HEK293T (cell line): Measurements from ENCODE around the gene ELP5.

Experiments
- CTCF ChIA-PET: fragments of 350-600 bp; formaldehyde crosslinking; extraction: SDS; loops from one replicate; lab custom pipeline; 2021; ENCODE audit warnings: antibody characterized with exemption, inconsistent platforms; lab: Yijun Ruan, JAX
- POLR2A ChIA-PET: fragments of 350-600 bp; formaldehyde crosslinking; extraction: SDS; loops from one replicate; lab custom pipeline; 2020; ENCODE audit warnings: antibody characterized with exemption, inconsistent platforms; lab: Yijun Ruan, JAX
- DNase-seq: peaks from one replicate; pipeline ENCODE4 v3.0.0; 2012; ENCODE audit warnings: mixed read lengths; ENCODE audit errors: extremely low spot score
- ARNT ChIP-seq: fragments of 450-650 bp; IDR thresholded peaks from 2 replicates; pipeline ENCODE4 v1.6.1; 2017; ENCODE audit warnings: mild to moderate bottlenecking
- CTBP1 ChIP-seq: fragments of 450-650 bp; IDR thresholded peaks from 2 replicates; pipeline ENCODE4 v1.6.1; 2016; ENCODE audit warnings: borderline replicate concordance
- ELF4 ChIP-seq: fragments of 450-650 bp; IDR thresholded peaks from 2 replicates; pipeline ENCODE4 v1.6.1; 2017; ENCODE audit warnings: antibody characterized with exemption
- FOXK2 ChIP-seq: fragments of 450-650 bp; IDR thresholded peaks from 2 replicates; pipeline ENCODE4 v1.6.1; 2016; ENCODE audit warnings: mild to moderate bottlenecking
- FOXM1 ChIP-seq: fragments of 450-650 bp; IDR thresholded peaks from 2 replicates; pipeline ENCODE4 v1.6.1; 2017; ENCODE audit warnings: mild to moderate bottlenecking, borderline replicate concordance
- HDGF ChIP-seq: fragments of 450-650 bp; IDR thresholded peaks from 2 replicates; pipeline ENCODE4 v1.6.1; 2017; ENCODE audit warnings: antibody characterized with exemption, borderline replicate concordance
- L3MBTL2 ChIP-seq: fragments of 450-650 bp; conservative IDR thresholded peaks from 2 replicates; pipeline ENCODE4 v1.6.1; 2016; ENCODE audit warnings: mild to moderate bottlenecking
- LEF1 ChIP-seq: fragments of 450-650 bp; IDR thresholded peaks from 2 replicates; pipeline ENCODE4 v1.6.1; 2017; ENCODE audit warnings: mild to moderate bottlenecking, borderline replicate concordance
- NFRKB ChIP-seq: fragments of 450-650 bp; IDR thresholded peaks from 2 replicates; pipeline ENCODE4 v1.6.1; 2016; ENCODE audit warnings: mild to moderate bottlenecking, moderate library complexity
- SP1 ChIP-seq: fragments of 450-650 bp; IDR thresholded peaks from 2 replicates; pipeline ENCODE4 v1.6.1; 2017
- SUZ12 ChIP-seq: fragments of 450-650 bp; IDR thresholded peaks from 2 replicates; pipeline ENCODE4 v1.6.1; 2016; ENCODE audit warnings: mild to moderate bottlenecking
- TARDBP ChIP-seq: fragments of 450-650 bp; IDR thresholded peaks from 2 replicates; pipeline ENCODE4 v1.6.1; 2016
- ZNF384 ChIP-seq: fragments of 450-650 bp; IDR thresholded peaks from 2 replicates; pipeline ENCODE4 v1.6.1; 2016
- TF ChIP-seq, protein P1 (sequence below): fragments of 450-650 bp; IDR thresholded peaks from 2 replicates; pipeline ENCODE4 v1.6.1; 2016

ELP5 gene

DNA sequence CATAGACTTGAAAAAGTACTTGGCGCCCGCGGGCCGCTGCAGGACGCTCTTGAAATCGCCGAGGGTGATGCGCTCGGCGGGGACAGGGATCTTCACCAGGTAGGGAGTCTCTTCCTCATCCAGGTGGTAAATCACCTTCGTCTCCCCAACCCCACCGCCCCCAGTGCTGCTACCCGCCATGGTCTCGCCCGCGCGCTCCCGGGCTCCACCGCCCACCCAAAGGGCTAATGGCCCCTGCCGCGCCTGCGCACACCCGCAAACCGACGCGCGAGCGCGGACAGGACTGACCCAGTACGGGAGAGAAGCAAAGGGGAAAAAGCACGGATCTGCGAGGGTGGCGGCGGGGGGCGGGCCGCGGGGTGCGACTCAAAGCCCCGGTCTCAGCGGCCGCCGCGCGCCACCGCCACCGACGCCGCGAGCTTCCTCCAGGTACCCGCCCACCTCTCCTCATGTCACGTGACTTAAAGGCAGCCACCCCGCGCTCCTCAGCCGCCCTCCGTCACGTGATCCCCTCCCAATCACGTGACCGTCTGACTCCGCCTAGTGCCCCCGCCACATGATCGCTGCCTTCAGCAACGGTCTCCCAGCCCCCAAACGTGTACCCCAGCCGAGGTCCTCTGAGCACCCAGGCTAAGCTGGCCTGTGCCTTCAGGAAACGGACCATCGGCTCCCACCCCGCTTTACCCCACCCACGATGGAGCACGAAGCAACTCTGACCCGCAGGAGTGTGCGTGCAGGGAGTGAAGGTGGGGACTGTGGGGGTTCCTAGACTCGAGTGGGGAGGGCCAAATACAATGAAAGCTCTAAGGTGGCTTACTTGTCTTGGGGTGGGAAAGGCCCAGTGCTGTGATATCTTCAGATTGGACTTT, 17.7 kb upstream of the ELP5 start, which contains the start of gene DVL2:
DVL2 (minus strand) TSS at position 435 of the 869 bp plus-strand sequence; CDS start at position 180, 255 bp downstream.
- DNase-seq, result peak; percentile 91
- ChIA-PET POLR2A (interaction anchor here (1.5 to 9.7 kb wide), 4 partner anchors 9 to 95 kb away, joined by 3 to 166 read pairs (median 5); partner anchors contain the start of genes ACADVL, DLG4, GABARAP and NEURL4), CTCF (no interaction called here)
- TF ChIP-seq L3MBTL2, result peak; percentile 87
- no peak for TF ChIP-seq ELF4

DNA sequence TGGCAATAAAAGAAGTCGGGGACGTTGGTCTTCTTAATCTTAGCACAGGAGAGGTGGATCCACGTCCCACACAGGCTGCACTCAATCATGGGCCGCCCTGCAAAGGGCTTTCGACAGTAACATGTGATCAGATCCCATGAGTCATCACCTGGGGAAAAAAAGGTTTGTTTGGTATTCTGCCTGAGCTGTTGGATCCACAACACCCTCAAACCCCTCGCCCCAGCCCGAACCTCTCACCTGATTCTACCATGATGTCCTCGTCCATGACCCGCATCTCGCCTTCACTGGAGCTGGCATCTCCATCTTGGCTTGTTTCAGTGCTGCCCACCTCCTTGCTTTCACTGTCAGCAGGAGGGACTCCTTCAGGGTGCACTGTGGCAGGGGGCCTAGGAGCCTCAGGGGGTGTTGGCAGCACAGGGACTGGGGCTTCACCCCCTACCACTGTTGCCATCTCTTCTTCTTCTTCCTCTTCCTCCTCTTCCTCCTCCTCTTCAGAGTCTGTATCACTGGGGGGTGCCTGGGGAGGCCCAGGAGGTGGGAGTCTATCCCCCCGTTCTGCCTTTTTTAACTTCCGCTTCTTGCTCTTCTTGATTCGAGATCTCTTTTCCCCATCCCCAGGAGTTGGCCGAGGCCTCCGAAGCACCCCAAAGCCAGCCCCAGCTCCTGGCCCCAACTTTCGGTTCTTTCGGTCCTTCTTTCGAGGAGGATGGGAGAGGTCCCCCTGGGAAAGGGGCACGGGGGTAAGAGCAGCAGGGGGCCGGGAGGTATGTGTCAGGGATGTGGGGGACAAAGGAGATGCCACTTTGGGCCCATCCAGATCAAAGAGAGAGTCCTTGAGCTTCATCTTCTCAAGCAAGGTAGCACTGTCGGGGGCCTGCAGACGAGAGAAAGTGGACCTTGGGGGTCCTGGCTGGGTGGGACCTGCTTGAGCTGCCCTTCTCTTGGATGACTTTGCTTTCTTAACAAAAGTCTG, 16.0 kb upstream of the ELP5 start:
- POLR2A ChIA-PET, result interaction anchor here (0.9 to 9.7 kb wide), 2 partner anchors 14 to 20 kb away, joined by 4 to 166 read pairs; partner anchors contain the start of genes ACADVL and DLG4
- TF ChIP-seq CTBP1 (no peak), NFRKB (no peak), FOXK2 (no peak), TARDBP (no peak)
- DNase-seq, result no peak
- CTCF ChIA-PET, result interaction anchor here (0.9 kb wide), 1 partner anchor 15 kb away, joined by 4 read pairs; no protein-coding TSS in a partner anchor

DNA sequence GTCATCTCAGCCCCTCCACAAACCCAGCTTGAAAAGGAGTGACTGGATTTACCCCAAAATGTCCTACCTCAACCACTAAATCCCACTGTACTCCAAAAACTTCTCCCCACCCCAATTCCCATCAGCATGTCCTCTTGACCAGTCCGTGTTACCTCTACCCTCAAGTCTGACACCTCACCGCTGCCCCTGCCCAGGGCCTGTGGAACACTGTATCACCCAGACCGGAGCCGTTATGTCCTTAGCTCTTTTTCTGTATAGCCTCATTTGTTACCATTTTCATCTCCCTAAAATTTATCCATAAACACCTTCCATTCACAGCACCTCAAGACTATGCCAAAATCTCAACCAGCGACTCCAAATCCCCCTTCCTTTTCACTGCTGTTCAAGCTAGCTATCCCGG, 15.2 kb upstream of the ELP5 start:
- POLR2A ChIA-PET, result interaction anchor here (9.7 kb wide), 1 partner anchor 15 kb away, joined by 166 read pairs; the partner anchor contains the start of genes ACADVL and DLG4
- TF ChIP-seq SP1, result no peak
- TF ChIP-seq ARNT, result no peak
- no peak for TF ChIP-seq TARDBP
- TF ChIP-seq ELF4, result no peak
- no peak for TF ChIP-seq LEF1
- TF ChIP-seq, protein P1, sequence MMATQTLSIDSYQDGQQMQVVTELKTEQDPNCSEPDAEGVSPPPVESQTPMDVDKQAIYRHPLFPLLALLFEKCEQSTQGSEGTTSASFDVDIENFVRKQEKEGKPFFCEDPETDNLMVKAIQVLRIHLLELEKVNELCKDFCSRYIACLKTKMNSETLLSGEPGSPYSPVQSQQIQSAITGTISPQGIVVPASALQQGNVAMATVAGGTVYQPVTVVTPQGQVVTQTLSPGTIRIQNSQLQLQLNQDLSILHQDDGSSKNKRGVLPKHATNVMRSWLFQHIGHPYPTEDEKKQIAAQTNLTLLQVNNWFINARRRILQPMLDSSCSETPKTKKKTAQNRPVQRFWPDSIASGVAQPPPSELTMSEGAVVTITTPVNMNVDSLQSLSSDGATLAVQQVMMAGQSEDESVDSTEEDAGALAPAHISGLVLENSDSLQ, result no peak
- no peak for TF ChIP-seq FOXM1
- no peak for TF ChIP-seq FOXK2
- no peak for TF ChIP-seq SUZ12
- CTCF ChIA-PET, result interaction anchor here (0.9 kb wide), 1 partner anchor 16 kb away, joined by 4 read pairs; no protein-coding TSS in a partner anchor
- DNase-seq, result no peak

DNA sequence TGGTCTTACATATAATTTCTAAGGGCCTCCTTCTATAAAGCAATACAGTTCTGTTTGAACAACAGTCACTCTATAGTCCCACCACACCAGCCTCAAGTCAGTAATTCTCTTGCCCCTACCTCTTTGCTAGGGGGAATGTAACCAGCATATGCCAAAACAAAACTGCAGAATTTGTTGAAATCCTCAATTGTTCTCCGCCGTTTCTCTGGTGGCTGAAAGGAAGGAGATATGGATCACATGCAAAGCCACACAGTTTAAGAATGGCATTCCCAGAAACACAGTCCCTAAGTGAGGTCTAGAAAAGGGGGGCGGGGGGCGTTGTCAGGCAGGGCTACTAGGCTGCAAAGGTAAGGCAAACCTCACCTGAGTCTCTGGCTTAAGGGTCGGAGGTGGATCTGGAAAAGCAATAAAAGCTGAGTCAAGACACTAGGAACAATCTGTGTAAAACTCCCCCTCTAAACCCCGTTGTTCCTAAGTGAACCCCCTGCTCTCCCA, 14.7 kb upstream of the ELP5 start:
- POLR2A ChIA-PET, result interaction anchor here (1.1 to 9.7 kb wide), 3 partner anchors 13 to 71 kb away, joined by 3 to 166 read pairs (median 52); partner anchors contain the start of genes ACADVL, CTDNEP1, DLG4 and ELP5
- CTCF ChIA-PET, result no interaction called here
- DNase-seq, result no peak
- TF ChIP-seq ZNF384, result no peak
- TF ChIP-seq LEF1, result no peak

DNA sequence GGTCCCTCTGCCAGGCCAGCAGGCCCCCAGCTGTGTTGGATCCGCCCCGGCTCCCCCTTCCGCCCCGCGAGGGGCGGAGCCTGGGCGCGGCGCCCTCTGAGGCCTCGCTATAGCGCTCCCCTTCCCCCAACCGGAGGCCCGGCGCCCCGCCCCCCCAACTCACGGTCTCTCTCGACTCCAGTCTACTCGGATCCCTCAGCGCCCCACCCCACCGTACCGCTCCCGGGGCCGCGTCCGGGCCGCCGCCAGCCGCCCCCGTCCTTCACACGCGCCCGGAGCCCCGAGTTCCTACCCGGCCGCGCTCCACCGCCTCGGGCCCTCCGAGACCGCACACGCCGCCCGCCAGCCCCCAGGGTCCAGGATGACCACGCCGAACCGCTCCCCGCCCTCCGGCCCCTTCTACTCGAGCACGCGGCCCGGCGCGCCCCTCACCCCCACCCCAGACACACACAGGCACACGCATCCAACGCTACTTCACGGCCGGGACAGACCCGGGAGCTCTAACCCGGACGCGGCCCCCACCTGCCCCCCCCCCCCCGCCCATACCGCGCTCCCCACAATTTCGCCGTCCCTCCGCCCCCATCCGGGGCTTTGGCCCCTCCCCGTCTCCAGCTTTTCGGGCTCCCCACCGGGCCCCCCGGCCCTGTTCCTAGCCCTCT, 14.1 kb upstream of the ELP5 start:
- CTCF ChIA-PET, result no interaction called here
- TF ChIP-seq SP1, result no peak
- no peak for TF ChIP-seq L3MBTL2
- peak; percentile 38 for DNase-seq
- POLR2A ChIA-PET, result interaction anchor here (1.1 to 9.7 kb wide), 4 partner anchors 12 to 71 kb away, joined by 3 to 166 read pairs (median 32); partner anchors contain the start of genes ACADVL, CTDNEP1, DLG4 and ELP5

DNA sequence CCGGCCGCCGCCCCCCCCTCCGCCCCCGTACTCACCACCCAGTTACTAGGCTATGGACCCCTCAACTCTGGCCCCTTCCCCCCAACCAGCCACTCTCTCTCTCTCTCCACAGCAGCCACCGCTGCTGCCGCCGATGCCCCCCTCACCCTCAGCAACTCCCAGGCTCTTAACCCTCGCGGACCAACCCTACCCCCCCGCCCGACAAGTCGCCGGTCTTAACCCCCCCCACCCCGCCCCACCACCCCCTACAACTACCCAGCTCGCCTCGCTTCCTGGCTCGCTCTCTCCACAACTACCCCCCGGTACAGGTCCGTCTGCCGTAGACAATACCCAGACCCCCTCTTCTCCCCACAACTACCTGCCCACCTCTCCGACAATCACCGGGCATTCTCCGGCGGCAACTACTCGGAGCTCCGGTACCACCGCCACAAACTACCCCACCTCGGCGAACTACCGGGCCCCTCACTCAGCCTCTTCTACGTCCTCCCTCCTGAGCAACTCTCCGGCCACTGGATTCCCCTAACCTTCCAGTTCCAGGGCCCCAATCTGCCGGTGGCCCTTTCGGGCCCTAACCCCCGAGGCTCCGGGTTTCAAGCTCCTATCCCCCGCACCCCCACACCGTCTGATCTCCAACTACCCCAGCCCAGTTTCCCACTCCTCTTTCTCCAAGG, 13.5 kb upstream of the ELP5 start:
- POLR2A ChIA-PET, result interaction anchor here (1.2 to 9.7 kb wide), 4 partner anchors 12 to 91 kb away, joined by 5 to 166 read pairs (median 32); partner anchors contain the start of genes ACADVL, CTDNEP1, DLG4 and ELP5
- CTCF ChIA-PET, result no interaction called here
- TF ChIP-seq CTBP1 (no peak), SP1 (no peak), ZNF384 (no peak), SUZ12 (no peak), FOXK2 (no peak), L3MBTL2 (no peak), ARNT (no peak), TARDBP (no peak), HDGF (no peak)
- TF ChIP-seq, protein P1, result no peak
- no peak for DNase-seq
